Measurements from ENCODE around the gene CNTNAP5. TPM values are rescaled to one million over a fixed set of nuclear protein-coding genes. Genes with fewer than 3 reads are reported as not detected.

The CNTNAP5 gene
- total and polyA plus RNA-seq, 4 donors: not detected

DNA sequence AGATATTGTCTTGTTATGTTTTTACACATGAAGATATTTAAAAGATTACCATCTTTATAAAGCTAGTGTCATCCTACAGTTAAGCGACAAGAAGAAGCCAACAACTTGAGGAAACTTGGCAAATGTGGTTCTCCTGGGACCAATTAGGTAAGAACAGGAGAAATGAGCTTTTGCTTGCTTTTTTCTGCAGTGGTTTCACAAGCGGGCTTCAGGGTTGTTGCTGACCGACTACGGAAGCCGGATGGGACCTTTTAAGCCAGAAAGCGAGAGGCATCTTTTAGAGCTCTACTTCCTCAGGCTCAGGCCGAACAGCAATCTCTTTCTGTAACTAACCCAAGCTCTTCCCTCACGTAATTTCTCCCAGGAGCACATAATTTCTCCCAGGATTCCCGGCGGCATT is 256.5 kb downstream of the CNTNAP5 start (continued):
- no peak for TF ChIP-seq ZBTB33 (IDR thresholded peaks at IDR 0.05)
- no peak for TF ChIP-seq RXRA (IDR thresholded peaks at IDR 0.05)
- no peak for TF ChIP-seq HNF4A (conservative IDR thresholded peaks at IDR 0.05)
- TF ChIP-seq, protein P1, sequence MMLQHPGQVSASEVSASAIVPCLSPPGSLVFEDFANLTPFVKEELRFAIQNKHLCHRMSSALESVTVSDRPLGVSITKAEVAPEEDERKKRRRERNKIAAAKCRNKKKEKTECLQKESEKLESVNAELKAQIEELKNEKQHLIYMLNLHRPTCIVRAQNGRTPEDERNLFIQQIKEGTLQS (IDR thresholded peaks at IDR 0.05): no peak

- TF ChIP-seq HNF4G (IDR thresholded peaks at IDR 0.05) (no peak), EGR1 (IDR thresholded peaks at IDR 0.05; ENCODE audit: low read depth in 2 of 2) (no peak), FOXA2 (IDR thresholded peaks at IDR 0.05) (no peak), YY1 (IDR thresholded peaks at IDR 0.05) (no peak), NR2F2 (IDR thresholded peaks at IDR 0.05) (no peak), ZBTB33 (IDR thresholded peaks at IDR 0.05) (no peak), CTCF (IDR thresholded peaks at IDR 0.05; ENCODE audit: low read depth, low read length, missing input control) (no peak)
- TF ChIP-seq, protein P2, sequence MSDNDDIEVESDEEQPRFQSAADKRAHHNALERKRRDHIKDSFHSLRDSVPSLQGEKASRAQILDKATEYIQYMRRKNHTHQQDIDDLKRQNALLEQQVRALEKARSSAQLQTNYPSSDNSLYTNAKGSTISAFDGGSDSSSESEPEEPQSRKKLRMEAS (IDR thresholded peaks at IDR 0.05): no peak
- Histone ChIP-seq H3K4me1 (ENCODE audit: control insufficient read depth in 4 of 4, insufficient read depth in 4 of 4, low read length in 3 of 4) (no peaks in the 10 kb centered on the region), H3K27ac (ENCODE audit: low read depth in 1 of 2, low read length in 2 of 2) (no peak overlapping the region), H3K9me3 (ENCODE audit: control insufficient read depth in 4 of 4, low read length in 3 of 4) (peaks cover 0 to 5% (median 3%) of the 10 kb centered on the region in 4 donors), H3K4me3 (ENCODE audit: low read depth in 1 of 3, low read length in 3 of 3) (no peak overlapping the region), H3K36me3 (ENCODE audit: control insufficient read depth in 4 of 4, insufficient read depth in 3 of 4, low read depth in 1 of 4, low read length in 3 of 4) (no peaks in the 10 kb centered on the region), H3K9ac (ENCODE audit: low read depth in 1 of 2, low read length in 2 of 2) (no peak overlapping the region), H3K27me3 (ENCODE audit: control insufficient read depth in 4 of 4, insufficient read depth in 4 of 4, low read length in 3 of 4) (no peaks in the 10 kb centered on the region)
- no peak for DNase-seq (ENCODE audit: low spot score)
Measured at GRCh38 chr2:124283096-124283495, 258.0 kb downstream of the CNTNAP5 start.

- Histone ChIP-seq H3K4me1 (ENCODE audit: control insufficient read depth in 4 of 4, insufficient read depth in 4 of 4, low read length in 3 of 4) (no peaks in the 10 kb centered on the region), H3K9me3 (ENCODE audit: control insufficient read depth in 4 of 4, low read length in 3 of 4) (peaks cover 0 to 5% (median 3%) of the 10 kb centered on the region in 4 donors), H3K27me3 (ENCODE audit: control insufficient read depth in 4 of 4, insufficient read depth in 4 of 4, low read length in 3 of 4) (no peaks in the 10 kb centered on the region), H3K36me3 (ENCODE audit: control insufficient read depth in 4 of 4, insufficient read depth in 3 of 4, low read depth in 1 of 4, low read length in 3 of 4) (no peaks in the 10 kb centered on the region), H3K27ac (ENCODE audit: low read depth in 1 of 2, low read length in 2 of 2) (no peak overlapping the region), H3K9ac (ENCODE audit: low read depth in 1 of 2, low read length in 2 of 2) (no peak overlapping the region), H3K4me3 (ENCODE audit: low read depth in 1 of 3, low read length in 3 of 3) (no peak overlapping the region)
- whole genome bisulfite sequencing: 79% methylated on average over 7 of the region's 7 CpGs
- DNase-seq (ENCODE audit: low spot score): no peak
- TF ChIP-seq FOXA2 (IDR thresholded peaks at IDR 0.05): no peak
- no peak for TF ChIP-seq RAD21 (IDR thresholded peaks at IDR 0.05)
- TF ChIP-seq EGR1 (IDR thresholded peaks at IDR 0.05; ENCODE audit: low read depth in 2 of 2): no peak
- no peak for TF ChIP-seq JUND (IDR thresholded peaks at IDR 0.05)
- TF ChIP-seq, protein P2 (IDR thresholded peaks at IDR 0.05): no peak
- no peak for TF ChIP-seq SP1 (IDR thresholded peaks at IDR 0.05)
- no peak for TF ChIP-seq RXRA (IDR thresholded peaks at IDR 0.05)
- no peak for TF ChIP-seq GABPA (IDR thresholded peaks at IDR 0.05 in 1 of 2, conservative IDR thresholded peaks at IDR 0.05 in 1 of 2)
- no peak for TF ChIP-seq YY1 (IDR thresholded peaks at IDR 0.05)
- TF ChIP-seq FOXA1 (IDR thresholded peaks at IDR 0.05): no peak
- TF ChIP-seq, protein P3, sequence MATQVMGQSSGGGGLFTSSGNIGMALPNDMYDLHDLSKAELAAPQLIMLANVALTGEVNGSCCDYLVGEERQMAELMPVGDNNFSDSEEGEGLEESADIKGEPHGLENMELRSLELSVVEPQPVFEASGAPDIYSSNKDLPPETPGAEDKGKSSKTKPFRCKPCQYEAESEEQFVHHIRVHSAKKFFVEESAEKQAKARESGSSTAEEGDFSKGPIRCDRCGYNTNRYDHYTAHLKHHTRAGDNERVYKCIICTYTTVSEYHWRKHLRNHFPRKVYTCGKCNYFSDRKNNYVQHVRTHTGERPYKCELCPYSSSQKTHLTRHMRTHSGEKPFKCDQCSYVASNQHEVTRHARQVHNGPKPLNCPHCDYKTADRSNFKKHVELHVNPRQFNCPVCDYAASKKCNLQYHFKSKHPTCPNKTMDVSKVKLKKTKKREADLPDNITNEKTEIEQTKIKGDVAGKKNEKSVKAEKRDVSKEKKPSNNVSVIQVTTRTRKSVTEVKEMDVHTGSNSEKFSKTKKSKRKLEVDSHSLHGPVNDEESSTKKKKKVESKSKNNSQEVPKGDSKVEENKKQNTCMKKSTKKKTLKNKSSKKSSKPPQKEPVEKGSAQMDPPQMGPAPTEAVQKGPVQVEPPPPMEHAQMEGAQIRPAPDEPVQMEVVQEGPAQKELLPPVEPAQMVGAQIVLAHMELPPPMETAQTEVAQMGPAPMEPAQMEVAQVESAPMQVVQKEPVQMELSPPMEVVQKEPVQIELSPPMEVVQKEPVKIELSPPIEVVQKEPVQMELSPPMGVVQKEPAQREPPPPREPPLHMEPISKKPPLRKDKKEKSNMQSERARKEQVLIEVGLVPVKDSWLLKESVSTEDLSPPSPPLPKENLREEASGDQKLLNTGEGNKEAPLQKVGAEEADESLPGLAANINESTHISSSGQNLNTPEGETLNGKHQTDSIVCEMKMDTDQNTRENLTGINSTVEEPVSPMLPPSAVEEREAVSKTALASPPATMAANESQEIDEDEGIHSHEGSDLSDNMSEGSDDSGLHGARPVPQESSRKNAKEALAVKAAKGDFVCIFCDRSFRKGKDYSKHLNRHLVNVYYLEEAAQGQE (IDR thresholded peaks at IDR 0.05): no peak
- TF ChIP-seq ZBTB33 (IDR thresholded peaks at IDR 0.05): no peak
Measured at GRCh38 chr2:124286089-124286783, 261.1 kb downstream of the CNTNAP5 start.
